Activated CD4-positive, alpha-beta T cell treated with anti-CD3 and anti-CD28 coated beads, Interleukin-2, Interleukin-6, amounts not matched to agents 100 ng/mL and 50 ng/mL, durations not matched to agents 16 hours and 8 hours (primary cell): ENCODE data around the gene COL18A1.

Source experiments
- DNase-seq: peaks from one replicate; pipeline ENCODE4 v3.0.0-alpha.2; 2020

Gene COL18A1

DNA sequence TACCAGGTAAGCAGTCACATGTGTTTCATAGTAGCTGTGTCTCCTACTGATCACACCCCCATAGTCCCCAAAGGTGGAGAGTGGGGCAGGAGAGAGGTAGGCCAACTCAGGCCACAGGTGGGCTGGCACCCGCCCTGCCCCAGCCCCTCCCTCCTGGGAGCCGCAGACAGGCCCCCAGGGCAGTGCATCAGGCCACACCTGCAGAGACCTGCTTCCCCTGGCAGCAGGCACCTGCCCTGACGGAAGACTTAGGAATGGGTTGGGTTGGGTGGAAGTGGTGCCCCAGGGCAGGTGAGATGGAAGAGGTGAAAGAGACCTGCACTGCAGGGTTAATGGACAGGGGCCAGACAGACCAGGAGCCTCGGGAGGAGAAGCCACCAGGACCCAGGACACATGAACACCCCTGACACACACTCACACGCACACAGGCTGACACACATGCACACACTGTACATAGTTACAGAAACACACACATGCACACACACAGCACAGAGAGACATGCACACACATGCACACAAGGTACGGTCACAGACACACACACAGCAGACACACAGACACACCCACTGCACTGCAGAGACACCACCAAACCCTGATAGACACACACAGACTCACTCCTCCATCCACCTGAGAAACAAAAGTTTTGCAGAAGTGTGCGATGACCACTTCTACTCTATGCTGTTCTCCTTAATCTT lies 1.7 kb upstream of the COL18A1 start:
- no peak for DNase-seq

DNA sequence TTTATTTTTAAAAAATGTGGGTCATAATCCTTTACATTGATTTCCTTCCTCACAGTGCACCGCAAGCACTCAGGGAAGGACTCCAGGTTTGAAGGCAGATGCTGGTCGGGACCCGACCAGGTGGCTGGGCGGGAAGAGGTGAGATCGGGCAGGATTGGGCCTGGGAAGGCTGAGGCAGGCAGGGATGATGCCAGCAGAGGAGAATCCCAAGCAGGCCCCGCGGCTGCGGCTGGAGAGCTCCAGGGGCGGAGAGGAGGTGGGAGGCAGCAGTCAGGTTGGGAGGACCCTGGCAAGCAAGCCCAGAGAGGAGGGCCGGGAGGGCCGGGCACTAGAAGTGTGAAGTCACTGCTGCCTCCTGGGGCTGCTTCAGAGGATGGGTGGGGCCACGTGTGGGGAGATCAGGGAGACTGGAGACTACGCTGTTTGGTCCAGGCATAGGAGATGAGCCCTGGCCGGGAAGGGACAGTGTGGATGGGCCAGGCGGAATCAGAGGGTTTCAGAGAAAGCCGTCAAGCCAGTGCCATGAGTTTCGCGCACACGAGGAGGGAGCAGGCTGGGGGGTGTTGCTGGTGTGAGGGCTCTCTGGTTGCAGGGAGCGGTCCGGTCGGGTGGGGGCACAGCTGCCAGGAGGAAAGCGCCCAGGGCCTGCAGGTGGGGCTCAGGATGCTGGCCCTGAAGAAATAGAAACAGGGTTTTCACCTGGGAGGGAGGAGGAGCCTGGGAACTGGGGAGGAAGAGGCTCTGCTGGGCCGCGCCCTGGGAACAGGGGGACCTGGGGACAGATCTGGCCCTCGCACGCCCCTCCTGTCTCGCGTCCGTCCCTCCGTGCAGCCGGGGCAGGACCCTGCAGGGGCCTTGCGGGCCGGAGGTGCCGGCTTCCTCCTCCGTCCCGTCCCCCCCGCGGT lies 888 bp upstream of the COL18A1 start:
- DNase-seq: no peak

DNA sequence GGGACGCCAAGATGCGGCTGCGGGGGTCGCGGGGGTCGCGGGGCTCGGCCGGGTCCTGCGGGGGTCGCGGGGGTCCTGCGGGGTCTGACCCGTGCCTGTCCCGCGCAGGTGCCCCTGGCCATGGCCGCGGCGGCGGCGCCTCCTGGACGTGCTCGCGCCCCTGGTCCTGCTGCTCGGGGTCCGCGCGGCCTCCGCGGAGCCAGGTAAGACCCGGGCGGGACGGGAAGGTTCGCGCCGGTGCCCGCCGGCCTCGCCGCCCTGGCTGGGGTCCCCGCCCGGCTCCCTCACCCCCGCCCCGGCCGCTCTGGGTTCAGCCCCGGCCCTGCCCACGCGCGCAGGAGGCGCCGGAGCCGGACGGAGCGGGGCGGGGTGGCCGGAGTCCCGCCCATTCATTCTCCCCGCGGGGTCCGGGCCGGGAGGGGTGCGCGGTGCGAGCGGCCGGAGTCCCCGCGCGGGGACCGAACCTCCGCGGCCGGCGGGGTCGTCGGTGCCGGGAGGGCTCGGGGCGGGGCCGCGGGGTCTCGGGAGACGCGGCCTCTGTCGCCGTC lies 380 bp downstream of the COL18A1 start:
- DNase-seq: no peak

GRCh38 chr21:45405819-45406762 lies 1.1 kb downstream of the COL18A1 start:
- no peak for DNase-seq

GRCh38 chr21:45406801-45407628 lies 2.0 kb downstream of the COL18A1 start:
- DNase-seq: no peak

GRCh38 chr21:45407629-45408247 lies 2.8 kb downstream of the COL18A1 start:
- DNase-seq: no peak

DNA sequence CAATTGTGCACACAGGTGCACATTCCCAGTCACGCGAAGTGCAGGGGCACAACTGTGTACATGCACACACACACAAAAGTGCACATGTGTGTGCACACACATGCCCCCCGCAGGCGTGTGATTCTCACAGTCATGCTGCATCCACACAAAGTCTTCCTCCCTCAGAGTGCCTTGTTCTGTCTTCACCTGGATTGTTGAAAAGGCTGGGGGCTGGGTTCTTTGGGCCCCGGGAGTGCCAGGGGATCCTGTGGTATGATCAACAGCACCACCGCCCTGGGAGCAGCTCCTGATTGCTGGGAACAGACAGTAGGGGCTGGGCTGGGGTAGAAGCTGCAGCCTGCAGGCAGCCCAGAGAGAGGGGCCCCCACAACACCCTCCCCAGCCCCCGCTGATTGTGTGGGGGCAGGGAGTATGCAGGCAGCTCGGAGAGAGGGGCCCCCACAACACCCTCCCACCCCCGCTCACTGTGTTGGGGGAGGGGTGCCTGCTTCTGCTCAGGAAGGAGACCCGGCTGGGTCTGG lies 3.4 kb downstream of the COL18A1 start:
- no peak for DNase-seq

DNA sequence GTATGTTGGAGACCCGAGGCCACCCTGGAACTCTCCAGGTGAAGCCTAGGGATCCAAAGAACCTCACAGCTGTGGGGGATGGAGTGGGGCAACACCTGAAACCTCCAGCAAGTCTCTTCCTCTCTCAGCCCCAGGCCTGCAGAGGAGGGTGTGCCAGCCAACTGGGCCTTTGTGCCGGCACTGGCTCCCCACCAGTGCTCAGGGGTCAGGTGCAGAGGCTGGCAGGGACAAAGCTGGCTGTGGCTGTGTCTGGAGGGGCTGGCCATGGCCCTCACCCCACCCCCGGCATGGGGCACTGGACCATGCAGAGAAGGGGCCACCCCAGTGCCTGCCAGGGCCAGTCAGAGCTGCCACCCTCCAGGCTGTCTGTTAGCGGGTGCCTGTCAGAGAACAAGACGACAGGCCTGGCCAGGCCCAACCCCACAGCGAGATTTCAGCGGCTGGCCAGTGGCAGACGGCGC lies 3.9 kb downstream of the COL18A1 start:
- DNase-seq: no peak

DNA sequence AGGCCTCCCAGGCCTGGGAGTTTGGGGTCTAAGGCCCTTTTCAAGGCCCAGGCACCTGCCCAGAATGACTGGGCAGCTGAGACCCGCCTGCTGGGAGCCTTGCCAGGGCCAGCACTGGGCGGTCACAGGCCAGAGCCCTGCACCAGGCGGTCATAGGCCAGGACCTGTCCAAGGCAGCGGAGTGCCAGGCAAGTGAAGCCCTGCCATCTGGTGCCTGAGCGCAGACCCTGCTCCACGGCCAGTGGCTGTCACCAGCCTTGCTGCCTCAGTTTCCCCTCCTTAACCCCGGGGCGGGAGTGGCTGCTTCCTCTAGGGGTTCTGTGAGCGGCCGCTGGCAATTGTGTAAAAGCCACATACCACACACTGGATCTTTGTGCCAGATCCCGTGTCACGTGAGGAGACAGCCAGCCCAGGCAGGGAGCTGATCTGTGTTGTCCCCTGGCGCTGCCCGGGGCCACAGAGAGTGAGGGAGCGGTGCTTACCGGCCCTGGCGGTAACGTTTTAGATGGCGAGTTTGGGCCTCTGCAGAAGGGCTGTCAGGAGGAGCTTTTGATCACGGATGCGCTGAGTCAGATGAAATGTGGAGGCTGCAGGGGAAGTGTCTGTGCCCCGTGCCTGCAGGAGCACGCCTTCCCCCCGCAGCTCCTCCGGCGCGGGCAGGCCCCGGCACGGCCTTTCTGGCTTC lies 4.6 kb downstream of the COL18A1 start:
- DNase-seq: no peak

DNA sequence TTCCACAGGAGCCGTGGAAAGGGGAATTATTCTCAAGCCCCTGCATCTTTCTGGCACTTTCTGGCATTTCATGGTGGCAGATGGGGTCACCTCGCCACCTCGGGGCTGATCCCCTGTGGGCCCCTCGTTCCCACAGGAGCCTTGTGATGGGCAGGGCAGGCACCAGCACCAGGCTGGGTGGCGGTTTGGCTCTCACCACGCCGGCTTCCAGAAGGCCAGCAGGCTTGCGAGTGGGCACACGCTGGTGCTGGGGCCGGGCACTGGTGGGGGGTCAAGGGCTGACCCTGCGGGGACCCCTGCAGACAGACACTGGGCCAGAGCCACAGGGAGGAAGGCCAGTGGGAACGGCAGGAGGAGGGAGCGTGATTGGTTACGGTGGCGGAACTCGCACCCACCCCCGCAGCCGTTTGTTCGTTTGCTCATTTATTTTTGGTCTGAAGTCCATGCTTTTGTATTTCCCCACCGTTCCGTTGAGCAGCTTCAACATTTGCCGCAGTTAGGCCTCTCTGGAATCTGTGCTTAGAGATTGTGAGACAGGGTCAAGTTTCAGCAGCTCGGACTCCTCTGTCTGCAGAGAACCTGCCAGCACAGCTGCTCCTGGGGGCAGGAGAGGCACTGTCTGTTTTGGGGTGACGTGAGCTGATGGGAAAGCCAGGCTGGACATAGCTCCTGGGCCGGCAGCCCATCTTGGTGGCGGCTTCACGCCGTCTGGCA lies 5.3 kb downstream of the COL18A1 start:
- DNase-seq: no peak

- no peak for DNase-seq
Measured at GRCh38 chr21:45410865-45411809, 6.2 kb downstream of the COL18A1 start.

DNA sequence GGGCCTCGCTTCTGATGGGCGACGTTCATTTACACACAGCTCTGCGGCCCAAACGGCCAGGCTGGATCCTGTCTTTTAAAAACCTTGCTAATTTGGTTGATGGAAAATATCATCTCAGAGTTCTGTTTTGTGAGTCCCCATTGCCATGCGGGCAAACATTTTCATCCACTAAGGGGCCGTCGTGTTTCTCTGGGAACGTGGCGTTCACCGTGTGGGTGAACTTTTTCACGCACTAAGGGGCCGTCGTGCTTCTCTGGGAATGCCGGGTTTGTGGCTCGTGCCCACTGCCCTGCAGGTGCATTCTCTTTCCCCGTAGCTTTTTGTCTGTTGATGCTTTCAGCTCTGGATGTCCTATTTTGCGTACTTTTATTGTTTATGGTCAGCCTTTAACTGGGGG lies 6.8 kb downstream of the COL18A1 start:
- DNase-seq: no peak

- no peak for DNase-seq
Measured at GRCh38 chr21:45412491-45412890, 7.5 kb downstream of the COL18A1 start.

DNA sequence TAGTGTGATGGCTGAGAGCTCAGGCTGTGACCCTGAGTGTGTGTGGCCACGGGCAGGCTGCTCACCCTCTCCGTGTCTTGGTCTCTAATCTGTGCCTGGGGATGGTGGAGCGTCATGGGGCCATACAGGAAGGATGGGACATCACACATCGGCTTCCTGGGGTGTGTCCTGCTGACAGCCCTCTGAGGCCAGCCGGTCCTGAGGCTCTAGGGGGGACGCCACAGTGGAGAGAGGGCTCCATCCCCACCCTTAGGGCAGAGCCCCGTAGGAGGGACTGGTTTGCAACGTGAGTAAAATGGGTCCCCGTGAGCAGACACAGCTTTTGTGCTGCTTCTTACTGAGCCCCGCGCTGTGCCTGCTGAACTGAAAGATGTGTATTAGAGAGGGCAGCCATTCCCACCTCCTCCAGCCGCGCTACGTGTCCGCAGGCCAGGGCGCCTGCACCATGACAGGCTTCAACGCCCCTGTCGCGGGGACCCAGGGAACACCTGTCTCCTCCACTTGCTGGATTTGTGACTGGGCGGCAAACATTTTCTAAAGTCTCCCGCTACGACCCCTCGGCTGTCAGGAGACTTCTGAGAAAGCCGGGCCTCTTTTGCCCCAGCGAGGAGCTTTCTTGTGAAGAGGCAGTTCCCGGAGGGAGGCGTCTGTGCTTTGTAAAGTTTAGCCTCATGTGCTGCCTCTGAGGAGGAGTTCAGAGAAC lies 8.1 kb downstream of the COL18A1 start:
- DNase-seq: no peak

DNA sequence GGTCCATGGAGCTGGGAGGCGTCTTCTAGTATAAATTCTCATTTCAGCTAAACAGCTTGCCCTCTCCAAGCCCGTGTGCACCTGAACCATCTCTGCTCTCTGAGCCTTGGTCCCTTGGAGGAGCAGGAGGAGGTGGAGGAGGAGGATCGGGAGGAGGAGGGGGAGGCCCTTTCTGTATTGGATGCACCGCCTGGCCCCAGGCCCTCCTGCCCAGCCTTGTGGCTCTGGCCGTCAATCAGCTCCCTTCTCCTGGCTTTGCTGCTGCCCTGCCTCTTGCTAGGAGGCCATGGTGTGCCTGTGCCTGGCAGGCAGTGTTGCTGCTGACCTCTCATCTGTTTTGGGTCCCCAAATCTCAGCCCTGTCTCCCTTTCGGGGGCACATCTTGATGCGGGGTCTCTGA lies 9.0 kb downstream of the COL18A1 start:
- no peak for DNase-seq

DNA sequence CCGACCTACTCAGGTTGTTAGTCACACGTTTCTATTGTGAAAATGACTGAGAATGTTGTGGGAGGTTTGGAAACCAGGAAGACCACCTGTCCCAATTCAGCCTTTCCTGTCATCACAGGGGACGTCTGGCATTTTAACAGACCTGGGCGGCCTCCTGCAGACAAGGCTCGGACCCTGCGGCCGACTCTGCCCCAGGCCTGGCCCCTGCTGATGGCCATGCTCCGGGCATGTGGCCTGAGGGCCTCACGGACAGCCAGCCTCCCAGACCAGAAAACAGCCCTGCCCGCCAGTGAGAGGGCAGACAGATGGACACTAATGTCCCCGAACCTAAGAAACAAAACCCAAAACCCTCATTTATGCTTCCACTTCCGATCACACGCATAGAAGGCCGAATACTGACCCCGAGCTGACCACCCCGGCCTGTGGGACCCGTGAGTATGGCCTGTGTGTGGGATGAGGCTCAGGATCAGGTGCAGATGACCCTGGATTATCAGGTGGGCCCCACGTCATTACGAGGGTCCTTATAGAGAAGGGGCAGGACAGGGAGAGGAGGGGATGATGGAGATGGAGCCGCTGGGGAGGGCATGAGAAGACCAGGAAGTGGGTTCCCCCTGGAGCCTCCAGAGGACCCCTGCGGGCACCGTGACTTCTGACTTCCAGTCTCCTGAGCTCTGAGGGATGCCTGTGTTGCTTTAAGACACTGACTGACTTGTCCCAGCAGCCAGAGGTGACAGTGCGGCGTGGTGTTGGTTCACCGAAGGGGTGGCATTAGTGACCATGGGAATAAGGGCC lies 9.6 kb downstream of the COL18A1 start:
- no peak for DNase-seq
